Activated gamma-delta T cell (primary cell): ENCODE measurements around the gene MECP2.
A peak's percentile ranks its signal among the peaks of the same experiment; 100 is the strongest.
"Not testable (repeated sequence)": the region's sequence is repeated elsewhere in the genome, so short reads cannot be mapped to it uniquely, and the experiment has no call there.

Experiments
- DNase-seq: peaks from one replicate; lab custom pipeline; 2025; lab: John Stamatoyannopoulos, UW

The MECP2 gene

GRCh38 chrX:153993079-153993478 is 104.4 kb downstream of the MECP2 start:
- no peak for DNase-seq

GRCh38 chrX:153992180-153992579 is 105.3 kb downstream of the MECP2 start:
- DNase-seq = no peak

- DNase-seq = no peak
Observed at GRCh38 chrX:153991013-153991580, 106.4 kb downstream of the MECP2 start.

GRCh38 chrX:153989973-153990655 is 107.4 kb downstream of the MECP2 start:
- DNase-seq = no peak

- DNase-seq = no peak
Observed at GRCh38 chrX:153988493-153988892, 109.0 kb downstream of the MECP2 start.

DNA sequence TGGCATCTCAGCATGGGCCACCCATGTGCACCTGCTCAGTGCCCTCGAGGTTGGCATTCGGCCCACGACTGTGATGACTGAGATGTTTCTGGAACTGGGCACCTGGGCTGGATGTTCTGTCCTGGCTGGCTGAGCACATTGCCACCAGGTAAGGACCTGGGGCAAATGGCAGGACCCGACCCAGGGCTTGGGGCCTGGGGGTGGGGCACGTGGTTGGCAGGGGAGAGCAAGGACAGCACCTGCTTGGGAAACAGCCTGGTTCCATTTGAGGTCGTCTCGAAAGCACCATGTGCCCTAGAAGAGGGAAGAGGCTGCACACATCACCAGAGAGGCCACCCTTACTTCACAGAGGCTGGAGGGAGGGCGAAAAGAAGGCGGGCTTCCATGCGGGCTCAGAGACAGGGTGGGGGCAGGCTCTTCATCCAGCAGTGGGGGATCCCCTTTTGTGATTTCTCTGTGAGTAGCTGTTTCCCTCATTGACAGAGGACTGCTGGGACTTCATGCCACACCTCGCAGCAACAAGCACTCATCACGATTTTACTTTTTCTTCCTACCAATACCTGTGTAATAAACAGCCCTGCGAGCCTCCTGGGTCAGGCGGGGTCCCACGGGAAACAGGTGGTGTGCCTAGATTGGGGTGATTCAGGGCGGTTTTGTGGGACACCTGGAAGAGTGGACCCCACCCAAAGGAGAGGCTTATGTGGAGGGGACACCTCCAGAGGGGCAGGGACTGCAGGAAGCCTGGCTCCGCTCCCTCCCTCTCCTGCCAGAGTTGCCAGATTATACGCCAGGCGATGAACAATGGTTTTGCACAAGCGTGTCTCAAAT is 113.0 kb downstream of the MECP2 start:
- DNase-seq = no peak

DNA sequence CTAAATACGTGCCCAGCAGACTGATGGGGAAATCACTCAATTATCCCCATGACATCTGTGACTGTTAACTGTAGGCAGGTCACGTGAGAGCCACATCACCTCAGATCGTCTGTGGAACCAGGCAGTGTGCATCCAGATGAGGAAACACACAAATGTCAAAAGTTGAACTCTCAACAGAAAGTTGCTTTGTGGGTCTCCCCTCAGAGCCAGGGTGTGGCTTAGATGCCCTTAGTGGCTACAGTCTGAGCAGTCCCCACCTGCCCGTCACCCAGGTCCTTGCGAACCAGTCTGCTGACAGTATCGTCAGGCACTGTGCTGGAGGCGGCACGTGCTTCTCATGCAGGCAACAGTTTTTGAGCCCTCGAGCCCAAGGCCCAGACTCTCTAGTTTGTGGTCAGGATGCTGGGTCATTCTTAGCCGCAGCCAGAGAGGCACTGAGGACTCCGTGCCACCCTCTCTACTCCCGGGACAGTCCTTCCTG is 114.2 kb downstream of the MECP2 start:
- DNase-seq = no peak

DNA sequence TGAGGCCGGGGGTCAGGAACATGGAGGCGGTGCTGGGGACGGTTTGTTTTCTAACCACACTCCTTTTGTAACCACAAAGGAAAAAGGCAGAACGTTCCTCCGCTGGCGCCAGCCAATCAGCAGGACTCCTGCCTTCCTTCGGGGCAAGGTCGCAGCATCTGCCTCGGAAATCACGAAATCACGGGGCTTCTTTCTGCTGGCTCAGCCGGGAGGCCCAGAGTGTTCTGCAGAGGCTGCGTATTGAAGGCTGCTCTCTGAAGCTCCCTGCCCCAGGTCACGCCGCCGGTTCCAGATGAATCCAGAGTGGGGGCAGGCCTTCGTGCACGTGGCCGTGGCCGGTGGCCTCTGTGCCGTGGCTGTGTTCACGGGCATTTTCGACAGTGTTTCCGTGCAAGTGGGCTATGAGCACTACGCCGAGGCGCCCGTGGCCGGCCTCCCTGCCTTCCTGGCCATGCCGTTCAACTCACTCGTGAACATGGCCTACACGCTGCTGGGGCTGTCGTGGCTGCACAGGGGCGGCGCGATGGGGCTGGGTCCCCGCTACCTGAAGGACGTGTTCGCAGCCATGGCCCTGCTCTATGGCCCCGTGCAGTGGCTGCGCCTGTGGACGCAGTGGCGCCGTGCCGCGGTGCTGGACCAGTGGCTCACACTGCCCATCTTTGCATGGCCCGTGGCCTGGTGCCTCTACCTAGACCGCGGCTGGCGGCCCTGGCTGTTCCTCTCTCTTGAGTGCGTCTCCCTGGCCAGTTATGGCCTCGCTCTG is 115.6 kb downstream of the MECP2 start:
- DNase-seq = no peak

GRCh38 chrX:153981231-153981630 is 116.3 kb downstream of the MECP2 start:
- no peak for DNase-seq

- not testable (repeated sequence) for DNase-seq
Observed at GRCh38 chrX:153980394-153980793, 117.1 kb downstream of the MECP2 start.

GRCh38 chrX:153974726-153975286 is 122.7 kb downstream of the MECP2 start:
- no peak for DNase-seq

DNA sequence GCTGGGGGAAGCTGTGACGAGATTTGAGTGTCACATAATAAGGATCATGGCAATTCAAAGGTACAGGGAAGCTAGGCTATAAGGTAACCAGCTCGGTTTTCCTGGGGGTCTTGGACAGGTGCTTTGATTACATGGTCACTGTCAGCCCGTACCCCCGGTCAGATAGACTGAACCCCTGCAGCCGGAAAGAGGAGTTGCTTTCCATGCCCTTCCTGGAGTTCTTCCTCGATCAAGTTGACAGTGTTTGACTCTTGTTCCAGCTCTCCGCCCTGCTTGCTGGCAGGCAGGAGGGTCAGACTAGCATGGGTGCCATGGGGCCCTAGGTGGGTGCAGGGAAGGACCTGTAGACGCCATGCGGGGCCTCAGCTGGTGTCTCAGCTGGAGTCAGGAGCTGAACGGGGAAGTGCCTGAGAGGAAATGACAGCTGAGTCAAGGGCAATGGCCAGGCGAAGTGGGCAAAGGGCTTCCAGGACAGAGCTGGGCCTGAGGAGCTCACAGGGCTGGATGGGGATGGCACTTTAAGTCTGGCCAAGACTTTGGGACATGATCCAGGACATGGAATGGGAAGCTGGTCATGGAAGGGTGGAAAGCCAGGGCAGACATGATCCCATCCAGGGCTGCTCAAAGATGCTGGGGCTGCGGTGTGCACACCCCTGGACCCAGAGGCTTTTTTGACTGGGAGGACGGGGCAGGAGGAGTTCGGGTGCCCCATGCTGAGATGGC is 123.4 kb downstream of the MECP2 start:
- DNase-seq = no peak

DNA sequence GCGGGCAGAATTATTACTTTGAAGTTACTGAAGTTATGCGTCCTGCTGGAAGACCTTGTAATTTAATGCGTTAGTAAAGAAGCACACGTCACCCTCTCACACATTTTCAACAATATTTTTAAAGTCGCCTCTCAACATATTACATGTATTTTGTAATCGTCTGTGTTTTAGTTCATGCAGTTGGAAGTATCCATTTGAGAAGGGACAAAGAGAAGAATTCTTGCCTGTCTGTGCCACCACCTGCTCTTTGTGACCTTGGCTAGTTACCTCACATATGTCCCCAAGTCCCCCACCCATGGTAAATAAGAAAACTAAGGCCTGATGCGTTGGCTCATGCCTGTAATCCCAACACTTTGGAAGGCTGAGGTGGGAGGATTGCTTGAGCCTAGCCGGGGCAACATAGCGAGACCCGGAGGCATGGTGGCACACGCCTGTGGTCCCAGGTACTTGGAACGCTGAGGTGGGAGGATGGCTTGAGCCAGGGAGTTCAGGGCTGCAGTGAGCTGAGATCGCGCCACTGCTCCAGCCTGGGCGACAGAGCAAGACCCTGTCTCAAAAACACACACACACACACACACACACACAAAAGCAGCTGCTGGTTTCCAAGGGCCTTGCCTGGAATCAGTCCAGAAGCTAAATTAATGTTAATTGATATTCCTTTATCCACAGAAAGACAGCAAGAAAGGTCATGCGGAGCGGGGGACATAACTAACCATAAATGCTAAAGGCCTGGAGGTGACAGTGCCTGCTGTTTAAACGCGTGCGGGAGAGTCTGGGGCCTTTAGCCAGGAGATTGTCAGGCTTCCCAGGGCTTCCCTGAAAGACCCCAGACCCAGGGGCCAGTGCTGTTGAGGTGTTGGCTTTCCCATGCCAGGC is 124.2 kb downstream of the MECP2 start:
- DNase-seq = no peak

DNA sequence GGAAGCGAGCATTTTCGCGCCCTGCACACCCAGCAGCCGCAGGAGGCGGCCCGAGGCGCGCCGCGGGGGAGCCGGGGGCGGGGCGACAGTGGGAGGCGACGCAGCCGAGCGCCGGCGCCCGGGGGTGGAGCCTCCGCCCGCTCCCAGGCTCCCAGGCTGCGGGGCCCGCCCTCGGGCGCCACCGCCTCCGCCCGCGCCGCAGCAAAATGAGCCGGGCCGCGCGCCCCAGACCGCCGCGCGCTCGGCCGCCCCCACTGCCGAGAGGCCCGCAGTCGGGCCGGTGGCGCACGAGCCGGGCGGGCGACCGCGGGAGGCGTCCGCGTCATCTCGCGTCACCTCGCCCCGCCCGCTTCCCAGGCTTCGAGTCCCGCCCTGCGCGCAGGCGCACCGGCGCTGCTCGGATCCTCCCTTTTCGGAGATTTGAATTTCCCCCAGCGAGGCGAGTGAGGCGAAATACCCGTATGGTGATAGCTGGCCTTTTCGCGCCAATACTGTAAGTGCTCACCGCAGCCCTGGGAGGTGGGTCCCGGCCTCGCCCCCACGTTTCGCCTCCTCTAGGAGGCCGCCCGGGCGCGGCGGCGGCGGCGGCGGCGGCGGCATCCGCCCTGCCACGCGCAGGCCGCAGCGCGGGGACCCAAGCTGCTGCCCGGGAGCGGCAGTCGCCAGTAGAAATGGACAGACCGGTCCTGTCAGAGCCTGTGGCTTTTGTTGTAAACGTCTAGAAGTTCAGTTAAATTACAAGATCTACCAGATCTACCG is 125.0 kb downstream of the MECP2 start, which contains the start of gene TMEM187:
Gene TMEM187 (plus strand): TSS at position 387 of the 759 bp plus-strand sequence. CDS start 9,309 bp downstream, outside the sequence.
- peak; percentile 89 for DNase-seq
